ENCODE results near the gene SORBS2.

GRCh38 chr4:185778307-185778706 lies 33.7 kb downstream of the SORBS2 start:
- no peak for TF ChIP-seq FOSL2 (IDR thresholded peaks at IDR 0.05)
- no peak for TF ChIP-seq FOSL2 (CRISPR knock-in tag; IDR thresholded peaks at IDR 0.05)
- TF ChIP-seq, protein P1, sequence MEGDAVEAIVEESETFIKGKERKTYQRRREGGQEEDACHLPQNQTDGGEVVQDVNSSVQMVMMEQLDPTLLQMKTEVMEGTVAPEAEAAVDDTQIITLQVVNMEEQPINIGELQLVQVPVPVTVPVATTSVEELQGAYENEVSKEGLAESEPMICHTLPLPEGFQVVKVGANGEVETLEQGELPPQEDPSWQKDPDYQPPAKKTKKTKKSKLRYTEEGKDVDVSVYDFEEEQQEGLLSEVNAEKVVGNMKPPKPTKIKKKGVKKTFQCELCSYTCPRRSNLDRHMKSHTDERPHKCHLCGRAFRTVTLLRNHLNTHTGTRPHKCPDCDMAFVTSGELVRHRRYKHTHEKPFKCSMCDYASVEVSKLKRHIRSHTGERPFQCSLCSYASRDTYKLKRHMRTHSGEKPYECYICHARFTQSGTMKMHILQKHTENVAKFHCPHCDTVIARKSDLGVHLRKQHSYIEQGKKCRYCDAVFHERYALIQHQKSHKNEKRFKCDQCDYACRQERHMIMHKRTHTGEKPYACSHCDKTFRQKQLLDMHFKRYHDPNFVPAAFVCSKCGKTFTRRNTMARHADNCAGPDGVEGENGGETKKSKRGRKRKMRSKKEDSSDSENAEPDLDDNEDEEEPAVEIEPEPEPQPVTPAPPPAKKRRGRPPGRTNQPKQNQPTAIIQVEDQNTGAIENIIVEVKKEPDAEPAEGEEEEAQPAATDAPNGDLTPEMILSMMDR (IDR thresholded peaks at IDR 0.05): no peak
- TF ChIP-seq RCOR1 (IDR thresholded peaks at IDR 0.05; ENCODE audit: low read depth, low read length): no peak
- TF ChIP-seq FOSB (CRISPR knock-in tag; IDR thresholded peaks at IDR 0.05): no peak
